HG02970 (cell line): ENCODE measurements around the gene MICAL2.
A peak's percentile ranks its signal among the peaks of the same experiment; 100 is the strongest.

Source experiments
- ATAC-seq: cut with Tn5 transposase; IDR thresholded peaks from one replicate; pipeline ENCODE4 v1.9.1; 2021; ENCODE audit warnings: mild to moderate bottlenecking, moderate library complexity, moderate number of reproducible peaks; ENCODE audit not compliant: unreplicated experiment, low FRiP score

Gene MICAL2

DNA sequence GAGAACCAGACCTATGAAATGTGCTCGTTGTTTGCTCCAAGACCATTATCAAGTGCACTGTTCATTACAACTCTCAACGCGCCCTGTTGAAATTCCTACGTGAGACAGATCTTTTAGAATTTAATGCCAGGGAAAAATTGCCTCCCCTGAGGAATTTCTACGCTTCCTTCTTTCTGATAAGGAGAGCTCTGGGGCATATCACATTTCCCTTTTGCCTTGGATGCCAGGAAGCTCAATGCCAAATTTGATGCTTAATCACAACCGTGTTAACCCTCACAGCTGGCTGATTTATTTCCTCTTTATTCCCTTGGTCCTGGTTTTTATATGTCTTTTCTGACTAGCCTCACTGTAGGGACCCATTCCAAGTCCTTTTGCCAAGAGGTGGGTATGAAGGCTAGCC is 109.4 kb downstream of the MICAL2 start:
- no peak for ATAC-seq

GRCh38 chr11:12220305-12220704 is 109.9 kb downstream of the MICAL2 start:
- ATAC-seq = no peak

DNA sequence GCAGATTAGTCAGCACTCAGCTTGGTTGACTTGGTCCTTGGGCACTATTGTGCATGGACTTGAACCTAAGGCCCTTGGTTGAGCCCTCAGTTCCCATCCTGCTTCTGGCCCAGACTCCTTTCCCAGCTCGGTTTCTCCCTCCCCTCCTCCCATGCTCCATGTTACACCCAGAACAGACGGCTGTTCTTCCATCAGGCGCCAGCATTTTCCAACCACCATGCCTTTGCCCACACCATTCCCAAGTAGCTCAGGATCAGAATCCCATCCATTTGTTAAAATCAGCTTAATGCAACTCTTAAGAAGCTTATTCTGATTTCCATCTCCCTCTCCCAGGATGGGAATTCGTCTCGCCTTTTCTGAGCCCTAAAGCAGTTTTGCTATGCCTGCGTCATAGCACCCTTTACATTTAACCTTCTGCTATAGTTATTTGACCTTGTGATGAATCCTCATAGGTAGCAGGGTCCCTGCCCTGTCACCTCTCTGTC is 110.7 kb downstream of the MICAL2 start:
- ATAC-seq = no peak

DNA sequence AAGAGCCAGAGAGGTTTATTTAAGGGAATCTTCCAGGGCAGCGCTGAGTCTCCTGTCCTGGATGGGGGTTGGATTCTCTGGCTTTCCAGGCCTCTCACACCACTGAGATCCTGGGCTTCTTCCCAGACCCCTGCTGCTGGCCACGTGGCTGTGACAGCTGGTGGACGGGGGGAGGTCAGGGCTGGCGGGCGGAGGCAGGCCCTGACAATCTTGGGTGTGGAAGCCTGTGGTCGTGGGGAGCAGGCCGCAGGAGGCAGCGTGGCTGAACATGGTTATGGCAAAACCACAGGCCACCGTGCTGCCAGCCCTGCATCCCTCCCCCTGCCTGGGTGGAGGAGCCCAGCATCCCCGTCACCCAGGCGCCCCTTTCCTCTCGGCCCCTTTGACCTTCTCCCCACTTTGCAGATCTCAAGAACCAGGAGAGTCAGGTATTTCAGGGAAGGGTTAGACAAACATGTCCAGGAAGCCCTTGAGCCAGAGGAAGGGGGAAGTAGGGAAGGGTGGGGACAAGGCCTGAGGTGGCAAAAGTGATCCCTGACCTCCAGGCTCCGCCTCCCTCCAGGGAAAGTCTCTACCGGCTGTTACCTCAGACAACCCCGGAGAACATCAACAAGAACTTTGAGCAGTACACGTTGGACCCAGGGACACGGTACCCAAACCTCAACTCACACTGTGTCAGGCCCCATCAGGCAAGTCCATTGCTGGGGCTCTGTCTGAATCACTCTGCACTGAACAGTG is 111.8 kb downstream of the MICAL2 start:
- ATAC-seq = no peak

DNA sequence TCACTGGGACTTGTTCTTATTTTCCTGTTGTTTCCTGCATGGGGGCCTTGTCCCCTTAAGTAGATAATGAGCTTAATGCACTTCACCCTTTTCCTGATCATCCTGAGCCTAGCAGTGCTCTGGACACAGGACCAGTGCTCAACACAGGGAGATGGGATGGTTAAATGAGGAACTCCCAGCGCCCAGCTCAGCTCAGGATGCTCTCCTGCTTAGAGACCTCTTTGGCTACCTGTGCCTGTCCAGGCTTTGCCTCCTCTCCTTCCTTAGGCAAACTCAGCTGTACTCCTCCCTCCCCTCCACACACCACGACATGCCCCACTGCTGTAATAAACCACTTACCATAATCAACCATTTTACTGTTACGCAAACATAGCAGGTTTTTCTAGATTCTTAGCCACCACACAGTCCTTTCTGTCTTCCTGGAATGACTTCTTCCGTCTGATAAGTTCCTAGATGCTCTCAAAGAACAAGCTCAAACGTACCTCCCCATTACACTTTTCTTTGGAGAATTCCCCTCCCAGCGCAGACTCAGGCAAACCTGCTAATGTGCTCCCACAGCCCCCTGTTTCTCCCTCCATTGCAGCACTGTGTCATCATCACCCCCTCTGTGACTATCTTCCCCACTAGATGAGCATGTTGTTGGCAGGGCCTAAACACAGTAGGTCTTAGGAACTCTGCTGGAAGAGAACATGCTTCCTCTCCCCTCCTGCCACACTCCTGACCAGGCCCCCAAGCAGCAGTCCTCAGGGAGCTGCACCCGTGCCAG is 113.6 kb downstream of the MICAL2 start:
- ATAC-seq = peak; percentile 16

- peak; percentile 87 for ATAC-seq
Observed at GRCh38 chr11:12224537-12224893, 114.1 kb downstream of the MICAL2 start.

- no peak for ATAC-seq
Observed at GRCh38 chr11:12225046-12225739, 114.8 kb downstream of the MICAL2 start.

- ATAC-seq = no peak
Observed at GRCh38 chr11:12226093-12226492, 115.7 kb downstream of the MICAL2 start.

- no peak for ATAC-seq
Observed at GRCh38 chr11:12229450-12230229, 119.2 kb downstream of the MICAL2 start.

DNA sequence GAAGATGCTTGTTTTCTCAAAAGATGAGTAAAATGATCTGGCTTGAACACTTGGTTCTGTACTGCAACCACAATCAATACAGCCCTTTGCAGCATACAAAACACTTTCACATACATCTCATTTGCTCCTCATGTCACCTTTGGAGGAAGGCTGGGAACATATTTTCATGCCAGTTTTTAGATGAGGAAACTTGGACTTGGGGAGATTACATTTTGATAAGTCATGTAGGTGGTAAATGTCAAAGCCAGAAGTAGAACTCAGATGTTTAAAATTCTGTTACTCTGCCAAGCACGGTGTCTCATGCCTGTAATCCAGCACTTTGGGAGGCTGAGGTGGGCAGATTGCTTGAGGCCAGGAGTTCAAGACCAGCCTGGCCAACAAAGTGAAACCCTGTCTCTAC is 121.8 kb downstream of the MICAL2 start:
- no peak for ATAC-seq

DNA sequence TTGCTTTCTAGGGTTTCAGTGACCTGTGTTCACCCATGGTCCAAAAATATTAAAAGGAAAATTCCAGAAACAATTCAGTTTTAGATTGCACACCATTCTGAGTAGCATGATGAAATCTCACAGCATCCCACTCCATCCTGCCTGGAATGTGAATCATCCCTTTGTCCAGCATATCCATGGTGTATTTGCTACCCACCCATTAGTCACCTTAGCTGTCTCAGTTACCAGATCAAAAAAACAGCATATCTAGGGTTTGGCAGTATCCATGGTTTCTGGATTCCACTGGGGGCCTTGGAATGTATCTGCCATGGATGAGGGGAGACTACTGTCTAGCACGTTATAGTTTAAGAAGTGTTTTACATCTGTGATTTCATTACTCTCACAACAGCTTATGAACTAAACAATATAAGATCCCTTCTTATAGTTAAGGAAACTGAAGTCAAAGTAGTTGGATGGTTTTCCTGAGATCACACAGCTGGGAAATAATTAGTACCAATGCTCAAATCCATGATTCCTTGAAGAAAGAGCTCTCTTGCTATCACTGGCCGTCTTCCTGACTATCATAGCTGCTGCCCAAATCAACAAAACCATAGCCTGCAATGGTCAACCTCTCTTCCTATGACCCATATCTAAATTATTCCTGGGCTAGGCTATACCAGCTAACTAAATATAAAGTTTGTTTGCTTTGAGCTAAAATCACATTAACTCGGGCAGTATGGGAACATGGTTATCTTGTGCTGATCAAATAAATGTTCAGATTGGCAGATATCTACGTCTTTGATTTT is 122.6 kb downstream of the MICAL2 start:
- ATAC-seq = no peak

GRCh38 chr11:12233602-12233925 is 123.2 kb downstream of the MICAL2 start:
- ATAC-seq = no peak

GRCh38 chr11:12234221-12234620 is 123.8 kb downstream of the MICAL2 start:
- no peak for ATAC-seq

DNA sequence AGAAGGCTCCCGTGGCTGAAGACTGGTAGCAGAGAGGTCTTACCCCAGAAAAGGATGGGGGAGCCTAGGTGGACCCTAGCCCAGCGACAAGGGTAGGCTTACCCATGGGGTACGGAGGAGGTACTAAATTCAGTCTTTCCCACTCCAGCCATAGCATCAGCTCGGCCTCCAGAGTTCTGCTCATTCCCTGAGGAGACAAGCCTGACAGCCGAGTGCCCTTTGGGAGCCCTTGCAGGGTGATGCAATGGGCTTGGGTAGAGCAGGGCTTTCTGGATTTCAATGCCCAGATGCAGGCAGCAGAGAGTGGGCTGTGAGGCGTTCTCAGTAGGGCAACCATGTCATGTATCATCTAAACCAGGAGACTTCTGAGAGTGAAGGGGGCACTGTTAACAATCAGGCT is 124.7 kb downstream of the MICAL2 start:
- ATAC-seq = no peak

GRCh38 chr11:12235553-12235946 is 125.2 kb downstream of the MICAL2 start:
- no peak for ATAC-seq

GRCh38 chr11:12235947-12236743 is 125.8 kb downstream of the MICAL2 start:
- peak; percentile 51 for ATAC-seq

- no peak for ATAC-seq
Observed at GRCh38 chr11:12236744-12237101, 126.3 kb downstream of the MICAL2 start.

- ATAC-seq = no peak
Observed at GRCh38 chr11:12237381-12237784, 127.0 kb downstream of the MICAL2 start.

DNA sequence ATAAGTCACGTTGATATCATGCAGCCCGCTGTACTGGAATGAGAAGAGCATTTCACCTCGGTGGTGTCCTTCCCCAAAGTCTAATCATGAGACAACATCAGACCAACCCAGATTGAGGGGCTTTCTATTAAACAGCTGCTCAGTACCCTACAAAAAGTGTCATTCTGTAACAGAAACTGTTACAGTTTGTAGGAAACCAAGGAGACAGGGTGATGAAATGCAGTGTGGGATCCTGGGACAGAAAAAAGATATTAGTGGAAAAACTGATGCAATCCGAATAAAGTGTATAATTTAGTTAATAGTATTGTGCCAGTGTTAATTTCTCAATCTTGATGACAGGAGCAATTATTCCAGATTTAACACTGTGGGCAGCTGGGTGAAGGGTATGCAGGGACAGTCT is 128.0 kb downstream of the MICAL2 start:
- no peak for ATAC-seq
